Naive thymus-derived CD4-positive, alpha-beta T cell (primary cell): Measurements from ENCODE around the gene CHMP4B. TPM values are rescaled to one million over a fixed set of nuclear protein-coding genes. Genes with fewer than 3 reads are reported as not detected.
"Not testable (repeated sequence)": the region's sequence is repeated elsewhere in the genome, so short reads cannot be mapped to it uniquely, and the experiment has no call there.

ENCODE experiments used
- ATAC-seq: fragments of 150-1000 bp; cut with Tn5 transposase; 2 replicates; pipeline ENCODE4 v1.10.0; 2021; ENCODE audit warnings: mild to moderate bottlenecking, moderate library complexity
- CTCF ChIA-PET: fragments of 350-600 bp; sonication (Branson Sonifier 250); formaldehyde crosslinking; loops from one replicate; lab custom pipeline; 2021; ENCODE audit warnings: antibody characterized with exemption; lab: Charles Lee
- POLR2A ChIA-PET: fragments of 350-600 bp; sonication (Branson Sonifier 250); formaldehyde crosslinking; loops from one replicate; lab custom pipeline; 2021; ENCODE audit warnings: antibody characterized with exemption, inconsistent platforms; lab: Charles Lee
- DNase-seq, 9 donors: peaks; one replicate each; pipeline versions ENCODE4 v3.0.0 to v3.0.0-alpha.2; 2020 to 2022; ENCODE audit warnings: mixed read lengths in 1 of 9
- H3K27ac ChIP-seq: one replicate; pipeline ENCODE4 v1.7.0; 2013; ENCODE audit warnings: mild to moderate bottlenecking, low read depth, low read length, moderate library complexity
- H3K27me3 ChIP-seq, 2 donors: one replicate each; pipeline ENCODE4 v1.7.0; 2013; ENCODE audit warnings: low read length in 2 of 2, mild to moderate bottlenecking in 2 of 2, moderate library complexity in 2 of 2; ENCODE audit not compliant: control insufficient read depth in 2 of 2, insufficient read depth in 2 of 2
- H3K36me3 ChIP-seq, 3 experiments: 1 replicate in 2 of 3; 2 replicates in 1 of 3; pipeline ENCODE4 v1.7.0; 2013; ENCODE audit warnings: low read length in 3 of 3, mild to moderate bottlenecking in 3 of 3, moderate library complexity in 1 of 3; ENCODE audit not compliant: insufficient read depth in 3 of 3, control insufficient read depth in 2 of 3
- H3K4me1 ChIP-seq, 2 donors: one replicate each; pipeline ENCODE4 v1.7.0; 2013; ENCODE audit warnings: low read length in 2 of 2, mild to moderate bottlenecking in 2 of 2, moderate library complexity in 1 of 2; ENCODE audit not compliant: control insufficient read depth in 2 of 2, insufficient read depth in 2 of 2
- H3K4me3 ChIP-seq: 2 replicates; pipeline ENCODE4 v1.7.0; 2013; ENCODE audit warnings: mild to moderate bottlenecking, low read length
- H3K9me3 ChIP-seq, 3 experiments: 1 replicate in 2 of 3; 2 replicates in 1 of 3; pipeline ENCODE4 v1.7.0; 2013; ENCODE audit warnings: low read length in 3 of 3; ENCODE audit not compliant: control insufficient read depth in 2 of 3
- H3K27ac Mint-ChIP-seq, 9 donors: one replicate each; pipeline ENCODE4 v1.8.0; 2020 to 2022; ENCODE audit warnings: mixed read lengths in 9 of 9, mild to moderate bottlenecking in 8 of 9, moderate library complexity in 5 of 9, inconsistent platforms in 2 of 9
- H3K27me3 Mint-ChIP-seq, 5 donors: one replicate each; pipeline ENCODE4 v1.8.0; 2021 to 2022; ENCODE audit warnings: mixed read lengths in 5 of 5, mild to moderate bottlenecking in 1 of 5
- H3K36me3 Mint-ChIP-seq, 5 donors: one replicate each; pipeline ENCODE4 v1.8.0; 2020 to 2022; ENCODE audit warnings: mixed read lengths in 5 of 5, mild to moderate bottlenecking in 3 of 5, inconsistent platforms in 1 of 5
- H3K4me1 Mint-ChIP-seq, 7 donors: one replicate each; pipeline ENCODE4 v1.8.0; 2020 to 2022; ENCODE audit warnings: mixed read lengths in 7 of 7, mild to moderate bottlenecking in 3 of 7, inconsistent platforms in 1 of 7
- H3K4me3 Mint-ChIP-seq, 10 donors: one replicate each; pipeline ENCODE4 v1.8.0; 2020 to 2022; ENCODE audit warnings: mild to moderate bottlenecking in 10 of 10, mixed read lengths in 10 of 10, moderate library complexity in 6 of 10, inconsistent platforms in 2 of 10
- H3K9me3 Mint-ChIP-seq, 11 donors: one replicate each; pipeline ENCODE4 v1.8.0; 2020 to 2022; ENCODE audit warnings: mixed read lengths in 11 of 11, mild to moderate bottlenecking in 4 of 11, inconsistent platforms in 1 of 11, moderate library complexity in 1 of 11
- intact Hi-C, 2 donors: fragments of 100-400 bp; cut with micrococcal nuclease; formaldehyde crosslinking; loops; one replicate each; pipeline ENCODE4 v1.15.1; 2023
- polyA plus RNA-seq, 2 donors: library from polyadenylated mRNA; unstranded; fragments of 300-500 nt; fragmentation: Illumina TruSeq; gene quantifications; one replicate each; pipeline ENCODE4 v1.2.3, GENCODE V29; 2021
- total RNA-seq, 6 experiments: library from RNA in 5 of 6; stranded (reverse) in 5 of 6; gene quantifications; 1 replicate in 5 of 6; 2 replicates in 1 of 6; pipeline ENCODE4 v1.2.3 and lab custom pipeline; 2021 to 2026

Gene CHMP4B
- total and polyA plus RNA-seq, 7 experiments from 2014 or later, result 4.9 to 80.8 (median 54.1) TPM

DNA sequence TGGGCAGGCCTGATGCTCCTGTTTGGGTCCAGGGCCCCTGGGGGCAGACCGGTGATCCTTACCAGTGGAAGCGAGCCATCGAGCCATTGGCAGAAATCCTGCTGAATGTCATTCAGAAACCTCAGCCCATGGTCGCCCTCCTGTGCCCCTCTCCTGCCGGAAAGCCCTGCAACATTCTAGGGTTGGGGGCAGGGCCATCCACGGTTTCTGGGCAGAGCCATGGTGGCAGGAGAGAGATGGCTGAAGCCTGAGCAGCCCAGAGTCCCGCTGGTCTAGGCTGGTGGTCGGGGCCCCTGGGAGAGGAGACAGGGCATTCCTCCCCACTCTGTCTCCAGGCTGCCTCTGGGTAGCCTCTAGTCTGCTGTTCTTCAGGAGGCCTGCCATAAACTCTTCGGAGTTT lies 19.6 kb upstream of the CHMP4B start:
- Histone ChIP-seq H3K9me3 (no peaks in the 10 kb centered on the region), H3K36me3 (peaks cover 0 to 16% (median 0%) of the 10 kb centered on the region in 3 experiments), H3K4me1 (peaks cover 0 to 11% of the 10 kb centered on the region in 2 donors), H3K4me3 (no peak overlapping the region), H3K27me3 (no peaks in the 10 kb centered on the region), H3K27ac (no peak overlapping the region)
- DNase-seq (no peak), ATAC-seq (no peak)
- Mint-ChIP-seq H3K4me1 (peaks cover 0 to 20% (median 5%) of the 10 kb centered on the region in 7 donors), H3K36me3 (peaks cover 0 to 17% (median 4%) of the 10 kb centered on the region in 5 donors), H3K27me3 (no peaks in the 10 kb centered on the region), H3K9me3 (peaks cover 0 to 1% (median 0%) of the 10 kb centered on the region in 11 donors), H3K27ac (no peak overlapping the region), H3K4me3 (no peak overlapping the region)
- intact Hi-C loops, result no loop called here
- ChIA-PET CTCF (interaction anchor here (0.6 to 2.1 kb wide), 8 partner anchors 10 to 338 kb away, joined by 3 to 9 read pairs (median 4); partner anchors contain the start of gene CHMP4B), POLR2A (no interaction called here)

DNA sequence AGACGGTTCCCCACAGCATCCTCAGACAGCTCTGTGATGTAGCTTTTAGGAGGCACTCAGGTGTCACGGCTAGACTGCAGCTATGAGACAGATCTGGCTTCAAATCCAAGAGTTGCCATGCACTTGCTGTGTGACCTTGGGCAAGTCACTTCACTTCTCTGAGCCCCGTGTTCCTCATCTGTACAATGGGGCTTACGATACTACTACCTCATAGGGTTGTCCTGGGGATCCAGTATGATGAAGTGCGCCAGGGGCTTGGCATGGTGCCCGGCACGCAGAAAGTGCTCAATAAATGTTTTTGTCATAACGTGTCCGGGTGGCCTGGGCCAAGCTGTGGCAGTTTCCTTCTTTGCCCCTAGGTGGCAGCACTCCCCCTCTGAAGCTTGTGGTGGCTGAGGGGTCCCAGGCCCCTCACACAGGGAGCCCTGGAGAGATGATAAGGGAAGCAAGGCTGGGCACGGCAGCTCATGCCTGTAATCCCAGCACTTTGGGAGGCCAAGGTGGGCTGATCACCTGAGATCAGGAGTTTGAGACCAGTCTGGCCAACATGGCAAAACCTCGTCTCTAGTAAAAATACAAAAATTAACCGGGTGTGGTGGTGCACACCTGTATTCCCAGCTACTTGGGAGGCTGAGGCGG lies 19.1 kb upstream of the CHMP4B start:
- DNase-seq (peak in 8 of 9 donors; percentile 23 to 67 (median 41)), ATAC-seq (peak; percentile 74)
- Mint-ChIP-seq H3K9me3 (peaks cover 0 to 1% (median 0%) of the 10 kb centered on the region in 11 donors), H3K4me1 (peaks cover 0 to 18% (median 4%) of the 10 kb centered on the region in 7 donors), H3K4me3 (no peak overlapping the region), H3K36me3 (peaks cover 0 to 16% (median 4%) of the 10 kb centered on the region in 5 donors), H3K27me3 (no peaks in the 10 kb centered on the region), H3K27ac (no peak overlapping the region)
- Histone ChIP-seq H3K4me1 (peaks cover 0 to 9% of the 10 kb centered on the region in 2 donors), H3K36me3 (peaks cover 0 to 16% (median 0%) of the 10 kb centered on the region in 3 experiments), H3K9me3 (no peaks in the 10 kb centered on the region), H3K27ac (no peak overlapping the region), H3K27me3 (no peaks in the 10 kb centered on the region), H3K4me3 (no peak overlapping the region)
- intact Hi-C loops, result loop anchor here (1.0 to 2.0 kb wide), 4 partner anchors 123 to 337 kb away; no protein-coding TSS in a partner anchor
- ChIA-PET CTCF (interaction anchor here (0.6 to 2.1 kb wide), 11 partner anchors 9 to 337 kb away, joined by 3 to 9 read pairs (median 4); partner anchors contain the start of gene CHMP4B), POLR2A (interaction anchor here (0.6 kb wide), 1 partner anchor 146 kb away, joined by 4 read pairs; no protein-coding TSS in a partner anchor)

DNA sequence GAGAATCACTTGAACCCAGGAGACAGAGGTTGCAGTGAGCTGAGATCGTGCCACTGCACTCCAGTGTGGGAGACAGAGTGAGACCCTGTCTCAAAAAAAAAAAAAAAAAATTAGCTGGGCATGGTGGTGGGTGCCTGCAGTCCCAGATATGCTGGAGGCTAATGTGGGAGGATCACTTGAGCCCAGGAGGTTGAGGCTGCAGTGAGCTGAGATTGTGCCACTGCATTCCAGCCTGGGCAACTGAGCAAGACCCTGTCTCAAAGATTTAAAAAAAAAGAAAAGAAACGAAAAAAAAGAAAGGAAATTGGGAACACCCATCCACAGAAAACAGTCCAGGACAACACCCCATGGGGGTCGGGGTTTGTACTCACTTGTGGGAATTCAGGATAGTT lies 18.6 kb upstream of the CHMP4B start:
- H3K27ac ChIP-seq, H3K4me3 Mint-ChIP-seq, H3K4me1 ChIP-seq, DNase-seq, H3K27me3 Mint-ChIP-seq, H3K27ac Mint-ChIP-seq, ATAC-seq, H3K9me3 ChIP-seq, H3K4me3 ChIP-seq, H3K27me3 ChIP-seq, H3K9me3 Mint-ChIP-seq: not testable (repeated sequence)
- Mint-ChIP-seq H3K4me1 (peaks cover 0 to 13% (median 0%) of the 10 kb centered on the region in 7 donors), H3K36me3 (peaks cover 0 to 13% (median 4%) of the 10 kb centered on the region in 5 donors)
- POLR2A ChIA-PET, result interaction anchor here (0.6 kb wide), 2 partner anchors 67 to 147 kb away, joined by 4 to 5 read pairs; no protein-coding TSS in a partner anchor
- intact Hi-C loops, result loop anchor here (1.0 to 2.0 kb wide), 4 partner anchors 122 to 337 kb away; no protein-coding TSS in a partner anchor
- H3K36me3 ChIP-seq, result peaks cover 0 to 16% (median 0%) of the 10 kb centered on the region in 3 experiments
- CTCF ChIA-PET, result interaction anchor here (0.6 to 2.1 kb wide), 9 partner anchors 9 to 337 kb away, joined by 3 to 9 read pairs (median 4); no protein-coding TSS in a partner anchor

DNA sequence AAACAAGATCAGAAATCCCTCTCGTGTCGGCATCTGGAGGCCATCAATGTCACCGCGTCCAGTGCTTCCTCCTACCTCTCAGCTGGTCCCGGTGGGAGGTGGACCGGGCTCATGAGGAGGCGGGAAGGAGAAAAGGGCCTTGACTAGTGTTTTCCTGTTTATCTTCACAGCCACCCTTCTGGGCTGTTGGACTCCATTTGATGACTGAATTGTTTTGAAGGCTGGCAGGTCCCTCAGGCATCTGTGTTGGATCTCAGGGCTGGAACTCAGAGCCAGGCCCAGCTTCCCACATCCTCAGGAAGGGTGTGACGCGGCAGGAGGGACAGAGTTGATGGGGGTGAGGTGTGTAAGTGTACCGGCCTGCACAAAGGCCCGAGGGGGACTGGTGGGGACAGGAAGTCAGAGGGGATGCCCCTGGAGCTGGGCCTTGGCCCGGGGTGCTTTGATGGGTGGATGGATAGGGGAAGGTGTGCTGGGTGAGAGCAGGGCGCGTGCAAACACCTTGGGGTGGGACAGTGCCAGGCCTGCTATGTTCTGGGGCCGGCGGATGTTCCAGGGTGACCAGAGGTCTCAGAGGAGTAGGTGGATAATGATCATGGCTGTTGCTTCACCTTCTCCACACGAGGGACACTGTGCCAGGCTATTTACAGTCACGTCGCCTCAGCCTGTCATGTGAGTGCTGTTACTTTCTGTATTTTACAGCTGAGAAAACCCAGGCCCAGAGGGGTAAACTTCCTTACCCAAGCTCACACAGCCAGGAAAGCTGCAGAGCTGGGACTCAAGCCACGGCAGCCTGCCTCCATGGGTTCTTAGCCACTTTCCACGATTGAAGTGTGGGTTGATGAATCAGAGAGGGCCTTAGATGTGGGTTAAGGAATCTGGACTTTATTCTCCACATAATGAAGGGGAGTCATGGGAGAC lies 17.9 kb upstream of the CHMP4B start:
- H3K9me3 Mint-ChIP-seq, result peaks cover 0 to 1% (median 0%) of the 10 kb centered on the region in 11 donors

DNA sequence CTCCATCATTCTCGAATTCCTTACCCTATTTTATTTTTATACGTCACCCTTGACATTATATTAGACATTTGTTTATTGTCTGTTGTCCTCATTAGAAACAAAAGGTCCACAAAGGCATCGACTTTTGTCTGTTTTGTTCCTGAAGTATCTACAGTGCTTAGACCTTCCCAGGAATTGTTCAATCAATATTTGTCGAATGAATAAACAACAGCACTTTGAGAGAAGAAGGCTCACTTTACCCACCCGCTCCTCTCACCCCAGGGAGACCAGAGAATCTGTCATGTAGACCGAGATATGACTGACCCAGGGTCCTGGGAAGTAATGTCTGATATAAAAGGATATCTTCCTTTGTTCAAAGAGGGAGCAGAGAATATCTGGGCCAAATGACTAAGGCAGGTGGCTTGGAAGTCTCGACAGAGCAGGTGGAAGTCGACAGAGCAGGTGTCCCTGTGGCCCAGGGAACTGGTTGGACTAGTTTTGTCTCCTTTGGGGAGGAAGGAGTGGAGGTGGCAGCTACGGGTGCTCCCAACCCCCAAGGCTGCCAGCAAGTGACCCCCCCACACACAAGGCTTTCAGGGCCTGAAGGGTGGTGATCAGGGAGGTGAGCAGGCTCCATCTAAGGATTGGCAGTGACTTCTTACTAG lies 14.8 kb upstream of the CHMP4B start:
- intact Hi-C loops, result no loop called here
- H3K4me3 ChIP-seq, result no peak overlapping the region
- H3K9me3 Mint-ChIP-seq, result no peaks in the 10 kb centered on the region
- H3K4me1 Mint-ChIP-seq, result peaks cover 0 to 8% (median 0%) of the 10 kb centered on the region in 7 donors
- no peaks in the 10 kb centered on the region for H3K9me3 ChIP-seq
- no peak overlapping the region for H3K27ac Mint-ChIP-seq
- H3K27ac ChIP-seq, result no peak overlapping the region
- H3K27me3 ChIP-seq, result no peaks in the 10 kb centered on the region
- no peaks in the 10 kb centered on the region for H3K27me3 Mint-ChIP-seq
- H3K4me1 ChIP-seq, result no peaks in the 10 kb centered on the region
- CTCF ChIA-PET, result no interaction called here
- POLR2A ChIA-PET, result no interaction called here
- no peak for DNase-seq
- peaks cover 0 to 7% (median 0%) of the 10 kb centered on the region in 3 experiments for H3K36me3 ChIP-seq
- no peak for ATAC-seq
- H3K36me3 Mint-ChIP-seq, result no peaks in the 10 kb centered on the region
- no peak overlapping the region for H3K4me3 Mint-ChIP-seq

More for the DNA sequence above, 17.9 kb upstream of the CHMP4B start:
- H3K9me3 ChIP-seq, result no peaks in the 10 kb centered on the region
- H3K27me3 Mint-ChIP-seq, result no peaks in the 10 kb centered on the region
- CTCF ChIA-PET, result interaction anchor here (0.6 to 2.0 kb wide), 7 partner anchors 44 to 336 kb away, joined by 3 to 8 read pairs (median 3); no protein-coding TSS in a partner anchor
- peaks cover 0 to 16% (median 0%) of the 10 kb centered on the region in 3 experiments for H3K36me3 ChIP-seq
- POLR2A ChIA-PET, result interaction anchor here (0.6 kb wide), 2 partner anchors 66 to 147 kb away, joined by 4 to 5 read pairs; no protein-coding TSS in a partner anchor
- DNase-seq (no peak), ATAC-seq (no peak)
- H3K4me1 Mint-ChIP-seq, result peaks cover 0 to 10% (median 0%) of the 10 kb centered on the region in 7 donors
- H3K27me3 ChIP-seq, result no peaks in the 10 kb centered on the region
- no peak overlapping the region for H3K4me3 Mint-ChIP-seq
- H3K27ac ChIP-seq, result no peak overlapping the region
- intact Hi-C loops, result loop anchor here in 1 of 2 donors (2.0 kb wide), 1 partner anchor 122 kb away; no protein-coding TSS in a partner anchor
- H3K4me1 ChIP-seq, result no peaks in the 10 kb centered on the region
- H3K36me3 Mint-ChIP-seq, result peaks cover 0 to 12% (median 4%) of the 10 kb centered on the region in 5 donors
- H3K4me3 ChIP-seq, result no peak overlapping the region
- H3K27ac Mint-ChIP-seq, result peak overlapping the region in 2 of 9 donors; percentile 75 to 81
